Ammon's horn (tissue), 1 donor: ENCODE results near the gene DBNL.
A peak's percentile ranks its signal among the peaks of the same experiment; 100 is the strongest.
"Not testable (repeated sequence)": the region's sequence is repeated elsewhere in the genome, so short reads cannot be mapped to it uniquely, and the experiment has no call there.

ENCODE experiments used
- DNase-seq: peaks from one replicate; pipeline ENCODE4 v3.0.0-alpha.2; 2016; ENCODE audit warnings: low spot score

The DBNL gene

GRCh38 chr7:44044315-44045225, at the start of gene DBNL:
DBNL (plus strand) TSS chr7:44044702; CDS start chr7:44044738, 36 bp downstream.
- DNase-seq: peak; percentile 95

GRCh38 chr7:43997532-43997931, 47.0 kb upstream of the DBNL start, which contains the start of gene SPDYE1:
SPDYE1 (plus strand) TSS chr7:43997897; CDS start chr7:43999950, 2,053 bp downstream.
- not testable (repeated sequence) for DNase-seq

GRCh38 chr7:44012081-44012480, 32.4 kb upstream of the DBNL start:
- not testable (repeated sequence) for DNase-seq

- peak; percentile 13 for DNase-seq
Measured at GRCh38 chr7:44015090-44015489, 29.4 kb upstream of the DBNL start.

GRCh38 chr7:44018857-44019807, 25.4 kb upstream of the DBNL start:
- peak; percentile 96 for DNase-seq

GRCh38 chr7:44019825-44020224, 24.7 kb upstream of the DBNL start:
- DNase-seq: not testable (repeated sequence)

GRCh38 chr7:44022069-44022468, 22.4 kb upstream of the DBNL start:
- DNase-seq: not testable (repeated sequence)

- DNase-seq: not testable (repeated sequence)
Measured at GRCh38 chr7:44022796-44023467, 21.6 kb upstream of the DBNL start.

GRCh38 chr7:44029433-44029832, 15.1 kb upstream of the DBNL start:
- DNase-seq: not testable (repeated sequence)

- DNase-seq: not testable (repeated sequence)
Measured at GRCh38 chr7:44030029-44030428, 14.5 kb upstream of the DBNL start.

GRCh38 chr7:44031319-44031718, 13.2 kb upstream of the DBNL start:
- DNase-seq: not testable (repeated sequence)

- not testable (repeated sequence) for DNase-seq
Measured at GRCh38 chr7:44032031-44032430, 12.5 kb upstream of the DBNL start.

GRCh38 chr7:44033971-44034844, 10.3 kb upstream of the DBNL start:
- DNase-seq: not testable (repeated sequence)

GRCh38 chr7:44036364-44036763, 8.1 kb upstream of the DBNL start:
- not testable (repeated sequence) for DNase-seq

- DNase-seq: not testable (repeated sequence)
Measured at GRCh38 chr7:44037951-44038350, 6.6 kb upstream of the DBNL start.

- DNase-seq: not testable (repeated sequence)
Measured at GRCh38 chr7:44038553-44038952, 5.9 kb upstream of the DBNL start.

GRCh38 chr7:44038961-44039558, 5.4 kb upstream of the DBNL start:
- peak; percentile 93 for DNase-seq

- DNase-seq: not testable (repeated sequence)
Measured at GRCh38 chr7:44039800-44040492, 4.6 kb upstream of the DBNL start.

GRCh38 chr7:44040493-44040891, 4.0 kb upstream of the DBNL start:
- DNase-seq: not testable (repeated sequence)

- no peak for DNase-seq
Measured at GRCh38 chr7:44042221-44042620, 2.3 kb upstream of the DBNL start.
